GM19239 (cell line): Measurements from ENCODE around the gene INPP5D.
A peak's percentile ranks its signal among the peaks of the same experiment; 100 is the strongest.
"Not testable (repeated sequence)": the region's sequence is repeated elsewhere in the genome, so short reads cannot be mapped to it uniquely, and the experiment has no call there.

Source experiments
- DNase-seq: peaks from one replicate; pipeline ENCODE4 v3.0.0; 2011; ENCODE audit warnings: low spot score; ENCODE audit not compliant: insufficient read length
- FAIRE-seq: peaks from 2 replicates; lab custom pipeline; 2011; peaks lifted over from hg19 to GRCh38; lab: Jason Lieb, UNC

INPP5D gene

DNA sequence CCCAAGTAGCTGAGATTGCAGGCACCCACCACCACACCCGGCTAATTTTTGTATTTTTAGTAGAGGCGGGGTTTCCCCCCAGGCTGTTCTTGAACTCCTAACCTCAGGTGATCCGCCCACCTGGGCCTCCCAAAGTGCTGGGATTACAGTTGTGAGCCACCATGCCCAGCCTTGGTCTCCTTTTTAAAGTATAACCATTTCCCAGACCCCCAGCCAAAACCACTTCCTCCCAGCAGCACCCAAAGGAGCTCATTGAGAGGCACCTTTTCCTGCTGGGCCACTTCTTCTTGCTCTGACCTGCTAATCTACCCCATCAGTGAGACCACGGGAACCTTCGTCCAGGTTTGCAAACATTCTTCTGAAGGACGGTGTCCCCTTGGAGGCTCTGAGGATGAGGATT, 69.9 kb downstream of the INPP5D start:
- FAIRE-seq (no peak), DNase-seq (no peak)

DNA sequence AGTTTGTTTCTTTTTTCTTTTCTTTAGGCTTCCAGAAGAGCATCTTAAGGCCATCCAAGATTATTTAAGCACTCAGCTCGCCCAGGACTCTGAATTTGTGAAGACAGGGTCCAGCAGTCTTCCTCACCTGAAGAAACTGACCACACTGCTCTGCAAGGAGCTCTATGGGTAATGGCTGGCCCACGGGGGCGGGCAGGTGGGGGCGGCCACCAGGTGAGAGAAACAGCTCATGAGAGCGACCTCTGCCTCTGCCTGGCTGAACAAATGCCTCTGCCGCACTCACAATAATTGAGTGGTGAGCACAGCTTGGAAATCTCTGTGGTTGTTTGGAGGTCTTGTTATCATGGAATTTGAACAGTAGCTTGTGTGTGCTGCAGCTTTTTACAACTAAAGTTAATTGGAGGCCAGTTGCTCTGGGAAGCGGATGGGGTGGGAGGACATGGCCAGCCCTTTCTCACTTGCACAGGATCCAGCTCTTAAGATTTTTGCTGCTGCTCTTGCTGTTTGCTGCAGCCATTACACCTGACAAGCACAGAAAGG, 70.4 kb downstream of the INPP5D start:
- FAIRE-seq = no peak
- no peak for DNase-seq

DNA sequence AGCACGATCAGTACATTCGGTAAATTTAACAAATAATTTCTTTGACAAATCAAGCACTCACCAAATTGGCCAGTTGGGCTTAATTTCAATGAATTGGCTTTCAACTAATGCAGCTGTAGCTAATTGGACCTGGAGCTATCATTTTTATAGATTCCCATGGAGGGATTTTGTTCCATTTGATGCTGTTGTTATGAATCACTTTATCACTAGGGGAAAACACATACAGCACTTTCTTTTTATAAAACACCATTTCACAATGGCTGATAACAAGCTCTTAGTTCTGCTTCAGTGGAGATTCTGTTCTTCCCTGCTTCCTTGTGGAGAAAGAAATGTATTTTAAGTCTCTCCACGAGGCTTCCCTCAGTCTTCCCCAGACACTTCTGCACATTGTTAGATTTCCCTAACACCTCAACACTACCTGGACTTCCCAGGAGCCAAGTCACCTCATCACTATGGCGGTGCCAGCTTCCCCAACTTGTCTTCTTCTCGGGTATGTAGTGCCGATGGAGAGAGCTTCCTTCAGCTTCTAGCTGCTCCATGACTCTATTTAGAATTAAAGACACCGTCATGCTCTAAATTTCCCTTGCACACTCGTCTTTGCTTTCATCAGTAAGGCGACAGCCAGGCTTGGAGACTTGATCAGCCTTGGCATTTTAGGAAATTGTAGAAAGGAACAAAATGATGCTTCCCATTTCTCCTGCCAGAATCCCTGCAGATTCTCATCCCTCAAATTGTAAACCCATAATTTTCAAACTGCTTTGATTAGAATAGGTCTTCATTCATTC, 72.0 kb downstream of the INPP5D start:
- no peak for FAIRE-seq
- DNase-seq = no peak

DNA sequence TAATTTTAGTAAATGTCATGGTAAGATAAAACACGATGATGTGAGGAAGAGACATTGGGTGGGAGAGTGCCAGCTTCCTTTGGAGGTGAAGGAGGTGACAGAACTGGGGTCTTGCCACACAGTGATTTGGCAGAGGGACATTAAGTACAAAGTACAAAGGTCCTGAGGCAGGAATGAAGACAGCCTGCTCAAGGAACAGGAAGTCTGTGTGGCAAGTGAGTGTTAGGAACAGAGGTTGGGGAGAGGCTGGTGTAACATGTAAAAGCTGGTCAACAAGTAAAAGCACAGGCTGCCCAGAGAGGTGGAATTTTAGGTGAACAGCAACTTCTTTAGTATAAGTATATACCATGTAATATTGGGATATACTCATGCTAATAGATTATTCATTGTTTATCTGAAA, 73.1 kb downstream of the INPP5D start:
- DNase-seq (no peak), FAIRE-seq (no peak)

DNA sequence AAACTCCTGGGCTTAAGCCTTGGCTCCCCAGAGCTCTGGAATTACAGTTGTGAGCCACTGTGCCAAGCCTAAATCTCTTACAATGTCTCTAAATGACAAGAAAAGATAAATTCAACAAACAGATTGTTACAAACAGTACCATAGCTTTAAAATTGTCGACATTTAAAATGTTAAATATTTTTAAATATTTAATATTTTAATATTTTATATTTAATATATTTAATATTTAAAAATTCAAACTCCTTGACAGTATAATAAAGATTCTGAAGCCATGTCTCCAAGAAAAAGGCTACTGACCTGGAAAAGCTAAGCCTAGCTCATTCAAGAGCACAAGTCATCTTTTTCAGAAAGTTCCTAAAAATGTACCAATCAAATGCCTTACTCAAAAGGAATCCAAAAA, 75.3 kb downstream of the INPP5D start:
- DNase-seq = no peak
- no peak for FAIRE-seq

DNA sequence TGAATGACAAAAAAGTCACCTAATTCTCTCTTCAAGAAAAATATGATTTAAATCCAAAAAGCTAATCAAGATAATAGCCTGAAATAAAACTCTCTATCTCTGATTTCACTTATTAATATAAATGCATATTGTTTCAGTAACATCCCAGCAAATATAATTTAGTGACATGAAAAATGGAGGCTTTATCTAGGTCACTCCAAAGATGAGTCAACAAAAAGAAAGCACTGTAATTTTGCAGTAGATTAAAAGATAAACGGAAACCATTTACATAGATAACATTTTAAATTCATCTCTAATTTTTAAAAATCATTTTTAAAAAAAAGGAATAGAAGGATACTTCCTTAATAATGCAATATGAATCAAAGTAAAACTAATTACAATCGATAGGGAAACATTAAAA, 76.9 kb downstream of the INPP5D start:
- DNase-seq (no peak), FAIRE-seq (peak; percentile 21)

DNA sequence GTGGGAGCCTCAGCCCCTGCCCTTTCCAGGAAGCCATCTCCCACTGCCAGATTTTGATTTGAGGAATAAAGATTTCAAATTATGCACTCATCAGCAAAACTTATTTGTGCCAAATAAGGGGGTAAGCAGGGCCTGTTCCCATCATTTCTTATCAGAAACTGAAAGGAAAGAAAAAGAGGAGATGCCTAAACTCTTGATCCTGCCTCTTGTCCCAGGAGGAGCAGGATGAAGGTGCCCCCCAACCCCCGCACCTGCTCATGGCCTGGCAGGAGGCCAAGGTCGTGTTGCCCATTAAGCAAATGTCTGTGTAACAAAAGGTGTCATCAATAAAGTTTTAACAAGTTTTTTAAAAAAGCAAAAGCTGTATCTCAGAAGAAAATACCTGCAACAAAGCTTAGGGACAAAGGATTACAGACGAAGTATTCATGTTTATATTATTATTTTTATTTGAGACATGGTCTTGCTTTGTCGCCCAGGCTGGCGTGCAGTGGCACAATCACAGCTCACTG, 80.0 kb downstream of the INPP5D start:
- DNase-seq = no peak
- no peak for FAIRE-seq

DNA sequence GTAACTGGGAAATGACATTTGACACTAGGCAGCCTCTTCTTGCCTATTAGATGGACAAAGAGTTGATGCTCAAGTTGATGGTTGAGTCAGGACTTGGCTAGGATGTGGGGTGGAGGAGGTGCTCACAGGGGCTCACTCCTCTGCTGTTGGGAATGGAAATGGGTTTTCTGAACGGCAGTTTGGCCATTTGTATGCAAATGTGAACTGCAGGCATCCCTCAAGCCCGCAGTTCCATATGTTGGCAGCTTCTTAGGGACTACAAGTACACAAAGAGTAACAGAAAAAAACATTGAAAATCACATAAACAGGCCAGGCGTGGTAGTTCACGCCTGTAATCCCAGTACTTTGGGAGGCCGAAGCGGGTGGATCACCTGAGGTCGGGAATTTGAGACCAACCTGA, 80.8 kb downstream of the INPP5D start:
- DNase-seq (no peak), FAIRE-seq (no peak)

DNA sequence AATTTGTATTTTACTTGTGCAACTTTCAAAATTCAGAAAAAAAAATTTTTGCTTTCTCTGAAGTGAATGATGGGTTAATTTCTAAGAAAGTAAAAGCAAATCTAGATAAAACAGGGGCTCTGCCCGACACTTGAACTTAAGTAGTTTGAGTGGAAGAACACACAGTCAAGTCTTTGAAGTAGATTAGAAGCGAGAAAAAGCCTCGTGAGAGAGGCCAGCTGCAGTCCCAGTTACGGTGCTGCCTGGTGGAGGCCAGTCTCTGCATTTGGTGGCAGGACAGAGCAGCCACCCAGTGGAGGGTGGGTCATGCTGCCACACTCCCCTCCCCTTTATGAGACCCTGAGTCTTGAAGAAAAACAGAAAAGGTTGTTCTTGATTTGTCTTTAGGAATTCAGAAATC, 81.8 kb downstream of the INPP5D start:
- DNase-seq (no peak), FAIRE-seq (no peak)

DNA sequence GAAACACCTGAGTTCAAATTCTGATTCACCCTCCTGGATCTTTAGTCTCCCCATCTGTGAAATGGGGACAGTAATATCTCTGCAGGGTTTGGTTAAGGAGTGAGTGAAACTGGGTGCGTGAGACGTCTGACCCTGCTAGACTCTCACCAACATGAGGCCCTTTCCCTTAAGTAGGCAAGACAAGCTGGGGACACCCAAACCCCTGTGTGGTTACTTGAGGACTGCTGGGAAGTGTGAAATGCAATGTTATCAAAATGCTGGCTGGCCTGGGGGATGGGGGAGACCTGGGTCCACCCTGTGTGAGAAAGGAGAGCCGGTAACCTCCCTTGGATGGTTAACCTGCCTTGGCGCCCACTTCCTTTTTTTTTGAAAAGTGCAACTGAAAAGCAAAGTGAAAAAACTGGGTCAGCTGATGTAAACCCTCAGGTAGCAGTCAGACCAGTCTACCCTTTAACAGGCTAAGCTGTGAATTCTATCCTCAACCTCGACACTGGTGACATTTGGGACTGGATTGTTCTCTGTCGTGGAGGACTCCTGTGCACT, 82.3 kb downstream of the INPP5D start:
- no peak for FAIRE-seq
- DNase-seq = peak; percentile 66

DNA sequence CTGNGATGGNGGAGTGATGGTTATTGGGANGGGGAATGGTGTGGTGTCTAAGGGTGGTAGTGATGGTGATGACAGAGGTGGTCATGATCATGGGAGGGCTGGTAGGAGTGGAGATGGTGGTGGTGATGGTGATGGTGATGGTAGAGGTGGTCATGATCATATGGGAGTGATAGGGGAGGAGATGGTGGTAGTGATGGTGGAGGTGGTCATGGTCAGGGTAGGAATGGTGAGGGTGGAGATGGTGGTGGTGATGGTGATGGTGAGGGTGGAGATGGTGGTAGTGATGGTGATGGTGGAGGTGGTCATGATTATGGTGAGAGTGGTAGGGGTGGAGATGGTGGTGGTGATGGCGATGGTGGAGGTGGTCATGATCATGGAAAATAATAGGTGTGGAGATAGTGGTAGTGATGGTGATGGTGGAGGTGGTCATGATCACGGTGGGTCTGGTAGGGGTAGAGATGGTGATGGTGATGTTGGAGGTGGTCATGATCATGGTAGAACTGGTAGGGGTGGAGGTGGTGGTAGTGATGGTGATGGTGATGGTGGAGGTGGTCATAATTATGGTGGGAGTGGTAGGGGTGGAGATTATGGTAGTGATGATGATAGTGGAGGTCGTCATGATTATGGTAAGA, 83.7 kb downstream of the INPP5D start:
- no peak for FAIRE-seq

DNA sequence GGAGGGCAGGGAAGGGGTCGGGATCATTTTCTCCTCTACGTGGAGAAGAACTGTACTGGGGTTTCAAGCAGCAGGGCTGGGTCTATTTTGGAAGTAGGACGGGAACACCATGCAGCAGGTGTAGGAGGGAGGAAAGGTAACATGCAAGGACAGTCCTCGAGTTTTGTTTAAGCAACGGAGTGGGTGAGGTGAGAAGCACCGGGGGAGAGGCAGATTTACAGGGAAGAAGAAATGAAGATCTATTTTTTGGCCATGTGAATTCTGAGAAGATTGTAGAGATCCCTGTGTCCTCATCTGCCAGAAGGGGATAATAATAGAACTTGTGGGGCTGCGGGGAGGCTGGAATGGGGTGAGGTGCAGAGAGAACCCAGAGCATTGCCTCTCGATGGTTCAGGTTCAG, 85.6 kb downstream of the INPP5D start:
- DNase-seq (no peak), FAIRE-seq (no peak)

More for the DNA sequence above, 83.7 kb downstream of the INPP5D start:
- DNase-seq = no peak

DNA sequence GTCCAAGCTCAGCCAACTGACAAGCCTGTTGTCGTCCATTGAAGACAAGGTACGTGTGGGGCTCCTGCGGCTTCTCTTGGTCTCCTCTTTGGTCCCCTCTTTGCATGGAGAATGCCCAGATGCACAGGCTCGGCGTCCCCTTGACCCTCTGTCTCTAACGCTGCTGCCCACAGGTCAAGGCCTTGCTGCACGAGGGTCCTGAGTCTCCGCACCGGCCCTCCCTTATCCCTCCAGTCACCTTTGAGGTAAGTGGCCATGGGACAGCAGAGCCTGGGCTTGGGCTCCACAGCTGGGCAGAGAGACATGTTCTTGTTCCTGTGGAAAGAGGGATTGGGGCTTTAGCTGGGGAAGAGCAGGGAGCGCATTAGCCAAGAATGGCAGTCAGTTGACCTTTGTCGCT, 86.1 kb downstream of the INPP5D start:
- DNase-seq (no peak), FAIRE-seq (no peak)

DNA sequence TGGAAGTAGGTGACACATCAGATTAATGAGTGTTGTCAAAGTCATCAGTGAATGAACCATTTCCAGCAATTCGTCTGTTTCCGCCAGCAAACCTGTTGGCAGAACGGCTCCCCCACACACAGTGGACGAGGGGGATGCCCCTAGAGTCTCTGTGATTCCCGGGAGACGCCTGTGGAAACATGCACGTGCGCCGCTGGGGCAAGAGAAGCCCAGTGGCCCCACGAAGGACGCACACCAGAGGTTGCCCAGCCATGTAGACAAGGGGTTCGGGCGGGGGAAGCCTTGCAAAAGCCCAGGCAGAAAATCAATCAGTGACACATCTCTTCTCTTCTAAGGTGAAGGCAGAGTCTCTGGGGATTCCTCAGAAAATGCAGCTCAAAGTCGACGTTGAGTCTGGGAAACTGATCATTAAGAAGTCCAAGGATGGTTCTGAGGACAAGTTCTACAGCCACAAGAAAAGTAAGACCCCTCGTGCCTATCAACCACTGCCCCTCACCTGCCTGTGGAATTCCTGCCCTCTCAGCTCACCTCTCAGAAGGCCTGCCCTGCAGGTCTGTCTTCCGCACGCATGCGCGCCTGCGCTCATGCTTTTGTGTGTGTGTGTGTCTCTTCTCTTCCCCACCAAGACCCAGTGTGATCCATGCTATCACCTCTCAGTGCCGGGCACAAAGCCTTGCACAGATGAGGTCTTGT, 87.1 kb downstream of the INPP5D start:
- DNase-seq = no peak
- no peak for FAIRE-seq

DNA sequence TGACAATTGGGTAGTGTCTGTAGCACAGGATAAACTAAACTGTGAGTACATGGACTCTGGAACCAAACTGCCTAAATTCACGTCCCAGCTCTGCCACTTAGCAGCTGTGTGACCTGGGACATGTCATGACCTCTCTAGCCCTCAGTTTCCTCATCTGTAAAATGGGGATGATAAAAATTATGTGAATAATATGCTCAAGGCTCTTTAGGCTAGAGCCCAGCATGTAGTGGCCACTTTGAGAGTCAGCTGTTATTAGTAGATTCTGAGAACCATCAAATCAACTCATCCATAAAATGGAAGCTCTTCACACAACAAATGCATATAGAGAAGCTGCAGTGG, 87.7 kb downstream of the INPP5D start:
- FAIRE-seq (no peak), DNase-seq (no peak)

DNA sequence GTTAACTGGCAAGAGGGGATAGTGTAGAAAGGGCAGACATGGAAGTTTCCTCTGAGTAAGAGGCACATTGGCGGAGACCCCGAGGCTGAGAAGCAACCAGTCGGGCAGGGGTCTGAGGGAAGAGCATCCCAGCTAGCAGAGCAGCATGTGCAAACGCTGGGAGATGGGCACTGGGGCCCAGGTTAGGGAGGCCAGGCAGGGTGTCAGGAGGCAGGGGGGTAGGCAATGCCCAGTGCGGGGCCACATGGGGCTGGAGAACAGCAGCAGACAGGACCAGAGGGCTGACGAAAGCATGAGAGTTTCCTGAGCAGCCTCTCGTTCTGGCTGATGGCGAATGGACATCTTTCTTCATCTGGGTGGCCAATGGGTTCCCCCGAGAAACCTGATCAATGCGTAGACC, 88.2 kb downstream of the INPP5D start:
- FAIRE-seq (no peak), DNase-seq (no peak)

DNA sequence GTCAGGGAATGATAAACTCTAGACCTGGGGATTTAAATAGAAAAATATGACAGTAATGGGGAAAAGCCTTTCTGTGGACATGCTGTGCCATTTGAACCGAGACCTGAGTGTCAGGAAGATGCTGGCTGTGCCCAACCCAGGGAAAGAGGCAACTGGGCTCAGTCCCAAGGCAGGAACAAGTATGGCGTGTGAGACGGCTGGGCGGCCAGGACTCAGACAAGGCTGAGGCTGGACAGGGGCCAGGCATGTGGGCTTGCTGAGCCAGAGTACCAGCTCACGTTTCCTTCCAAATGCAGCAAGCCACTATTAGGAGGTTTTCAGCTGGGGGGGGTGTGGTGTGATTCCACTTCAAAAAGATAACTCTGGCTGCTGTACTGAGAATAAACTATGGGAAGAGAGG, 92.4 kb downstream of the INPP5D start:
- DNase-seq = no peak
- no peak for FAIRE-seq

DNA sequence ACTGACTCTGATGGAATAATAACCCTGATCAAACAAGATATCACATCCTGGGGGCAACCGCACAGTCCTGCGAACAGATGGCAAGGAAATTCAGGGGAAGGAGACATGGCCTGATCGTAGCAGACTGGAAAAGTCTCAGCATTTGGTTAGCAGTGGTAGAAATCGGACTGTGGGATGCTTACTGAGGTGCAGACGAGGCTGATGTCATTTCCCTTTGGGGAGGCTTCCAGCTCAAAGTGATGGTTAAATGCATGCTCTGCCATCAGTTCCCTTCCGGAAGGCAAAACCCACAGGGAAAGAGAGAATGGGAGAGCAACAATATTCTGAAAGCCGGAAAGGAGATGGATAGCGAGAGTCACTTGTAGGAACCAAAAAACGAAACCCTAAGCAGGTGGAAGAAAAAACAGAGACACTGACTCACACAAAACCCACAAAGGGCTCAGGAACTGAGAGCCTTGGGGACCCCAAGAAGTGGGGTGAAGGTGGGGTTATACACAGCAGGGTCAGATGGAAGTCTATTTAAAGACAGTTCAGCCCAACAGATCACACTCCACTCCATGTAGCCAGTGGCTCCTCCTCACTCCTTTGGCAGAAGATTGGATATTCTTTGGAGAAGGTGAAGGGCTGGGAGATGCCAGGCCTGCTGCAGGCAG, 93.1 kb downstream of the INPP5D start:
- DNase-seq (no peak), FAIRE-seq (no peak)

DNA sequence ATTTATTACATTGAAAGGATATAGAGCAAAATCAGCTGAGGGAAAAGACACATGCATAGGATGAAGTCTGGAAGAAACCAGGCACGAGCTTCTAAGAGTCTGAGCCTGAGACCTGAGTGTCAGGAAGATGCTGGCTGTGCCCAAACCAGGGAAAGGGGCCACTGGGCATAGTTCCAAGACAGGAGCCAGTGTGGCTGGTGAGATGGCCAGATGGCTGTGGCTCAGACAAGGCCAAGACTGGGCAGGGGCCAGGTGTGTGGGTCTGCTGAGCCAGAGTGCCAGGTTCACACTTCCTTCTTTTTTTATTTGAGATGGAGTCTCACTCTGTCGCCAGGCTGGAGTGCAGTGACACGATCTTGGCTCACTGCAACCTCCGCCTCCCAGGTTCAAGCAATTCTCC, 95.9 kb downstream of the INPP5D start:
- DNase-seq (no peak), FAIRE-seq (no peak)

DNA sequence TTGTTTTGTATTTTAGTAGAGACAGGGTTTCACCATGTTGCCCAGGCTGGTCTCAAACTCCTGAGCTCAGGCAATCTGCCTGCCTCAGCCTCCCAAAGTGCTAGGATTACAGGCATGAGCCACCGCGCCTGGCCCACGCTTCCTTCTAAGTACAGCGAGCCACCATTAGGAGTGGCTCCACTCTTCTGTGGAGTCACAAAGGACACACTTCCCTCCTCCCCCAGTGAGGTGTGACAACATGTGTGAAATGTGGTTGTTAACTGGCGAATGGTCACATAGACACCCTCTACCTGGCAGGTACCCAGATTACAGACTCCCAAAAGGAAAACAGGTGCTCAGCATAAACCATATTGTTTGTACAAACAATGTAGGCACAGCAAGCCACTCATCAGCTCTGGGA, 96.3 kb downstream of the INPP5D start:
- not testable (repeated sequence) for FAIRE-seq

More for the DNA sequence above, 96.3 kb downstream of the INPP5D start:
- not testable (repeated sequence) for DNase-seq
